ENCODE results near the gene AGRN. TPM values are rescaled to one million over a fixed set of nuclear protein-coding genes. Genes with fewer than 3 reads are reported as not detected.

The AGRN gene
- total and polyA plus RNA-seq, 4 donors: 1.8 to 22.4 (median 16.9) TPM

GRCh38 chr1:1013105-1013921 is 6.6 kb upstream of the AGRN start, which contains the start of gene ISG15:
TSS of gene ISG15 (plus strand) at chr1:1013497. CDS start at chr1:1013574, 77 bp downstream.
- DNase-seq (ENCODE audit: low spot score): peak; percentile 81
- Histone ChIP-seq H3K27ac (ENCODE audit: low read depth in 1 of 2, low read length in 2 of 2) (peak within 1 kb of the TSS; percentile 88 to 97), H3K4me3 (ENCODE audit: low read depth in 1 of 3, low read length in 3 of 3) (peak within 1 kb of the TSS; percentile 69 to 94 (median 78)), H3K4me1 (ENCODE audit: control insufficient read depth in 4 of 4, insufficient read depth in 4 of 4, low read length in 3 of 4) (peaks cover 2 to 15% (median 11%) of the 10 kb centered on the region in 4 donors), H3K9ac (ENCODE audit: low read depth in 1 of 2, low read length in 2 of 2) (peak within 1 kb of the TSS; percentile 92 to 93), H3K36me3 (ENCODE audit: control insufficient read depth in 4 of 4, insufficient read depth in 3 of 4, low read depth in 1 of 4, low read length in 3 of 4) (no peaks in the 10 kb centered on the region), H3K9me3 (ENCODE audit: control insufficient read depth in 4 of 4, low read length in 3 of 4) (no peaks in the 10 kb centered on the region), H3K27me3 (ENCODE audit: control insufficient read depth in 4 of 4, insufficient read depth in 4 of 4, low read length in 3 of 4) (no peaks in the 10 kb centered on the region)
- TF ChIP-seq JUND (IDR thresholded peaks at IDR 0.05) (no peak), SP1 (IDR thresholded peaks at IDR 0.05) (peak; percentile 79), GABPA (IDR thresholded peaks at IDR 0.05 in 1 of 2, conservative IDR thresholded peaks at IDR 0.05 in 1 of 2) (peak in 1 of 2 donors; percentile 76), FOXA1 (IDR thresholded peaks at IDR 0.05) (no peak), TAF1 (conservative IDR thresholded peaks at IDR 0.05) (peak; percentile 24), ZBTB33 (IDR thresholded peaks at IDR 0.05) (peak; percentile 67), REST (IDR thresholded peaks at IDR 0.05) (peak; percentile 85), EGR1 (IDR thresholded peaks at IDR 0.05; ENCODE audit: low read depth in 2 of 2) (no peak), NR2F2 (IDR thresholded peaks at IDR 0.05) (no peak), RAD21 (IDR thresholded peaks at IDR 0.05) (peak in 1 of 2 donors; percentile 46), HNF4A (conservative IDR thresholded peaks at IDR 0.05) (peak; percentile 31 to 49), MAX (IDR thresholded peaks at IDR 0.05) (peak; percentile 79), RXRA (IDR thresholded peaks at IDR 0.05) (peak in 1 of 2 donors; percentile 24), ATF3 (IDR thresholded peaks at IDR 0.05) (no peak), CTCF (IDR thresholded peaks at IDR 0.05; ENCODE audit: low read depth, low read length, missing input control) (no peak), FOXA2 (IDR thresholded peaks at IDR 0.05) (no peak), HNF4G (IDR thresholded peaks at IDR 0.05) (no peak), YY1 (IDR thresholded peaks at IDR 0.05) (peak; percentile 82)
- 4% methylated on average over 30 of the region's 30 CpGs for WGBS
